Globus pallidus (tissue), 1 donor: Measurements from ENCODE around the gene IFNA13.
"Not testable (repeated sequence)": the region's sequence is repeated elsewhere in the genome, so short reads cannot be mapped to it uniquely, and the experiment has no call there.

ENCODE experiments used
- DNase-seq: peaks from one replicate; pipeline ENCODE4 v3.0.0-alpha.2; 2015; ENCODE audit warnings: low spot score

The IFNA13 gene

GRCh38 chr9:21367957-21368356 is at the start of gene IFNA13:
TSS of gene IFNA13 (minus strand) at chr9:21368057. CDS start at chr9:21368010, 47 bp downstream.
- no peak for DNase-seq

- no peak for DNase-seq
Observed at GRCh38 chr9:21415493-21416267, 47.8 kb upstream of the IFNA13 start.

- DNase-seq: no peak
Observed at GRCh38 chr9:21414220-21414940, 46.5 kb upstream of the IFNA13 start.

GRCh38 chr9:21413624-21414023 is 45.8 kb upstream of the IFNA13 start:
- peak; percentile 64 for DNase-seq

GRCh38 chr9:21413151-21413550 is 45.3 kb upstream of the IFNA13 start:
- no peak for DNase-seq

- DNase-seq: no peak
Observed at GRCh38 chr9:21412107-21412506, 44.2 kb upstream of the IFNA13 start.

GRCh38 chr9:21408817-21409216 is 41.0 kb upstream of the IFNA13 start, which contains the start of gene IFNA8:
TSS of gene IFNA8 (plus strand) at chr9:21409117. CDS start at chr9:21409177, 60 bp downstream.
- no peak for DNase-seq

GRCh38 chr9:21404146-21404545 is 36.3 kb upstream of the IFNA13 start:
- no peak for DNase-seq

- DNase-seq: peak; percentile 65
Observed at GRCh38 chr9:21402386-21403251, 34.8 kb upstream of the IFNA13 start.

- DNase-seq: no peak
Observed at GRCh38 chr9:21399956-21400355, 32.1 kb upstream of the IFNA13 start.

GRCh38 chr9:21398955-21399489 is 31.2 kb upstream of the IFNA13 start:
- no peak for DNase-seq

GRCh38 chr9:21395778-21396717 is 28.2 kb upstream of the IFNA13 start:
- DNase-seq: peak; percentile 64

GRCh38 chr9:21392270-21392669 is 24.4 kb upstream of the IFNA13 start:
- no peak for DNase-seq

GRCh38 chr9:21385131-21385670 is 17.3 kb upstream of the IFNA13 start, which contains the start of gene IFNA2:
TSS of gene IFNA2 (minus strand) at chr9:21385398. CDS start at chr9:21385329, 69 bp downstream.
- no peak for DNase-seq

- no peak for DNase-seq
Observed at GRCh38 chr9:21383627-21384026, 15.8 kb upstream of the IFNA13 start.

GRCh38 chr9:21381448-21382339 is 13.8 kb upstream of the IFNA13 start:
- DNase-seq: no peak

- not testable (repeated sequence) for DNase-seq
Observed at GRCh38 chr9:21371467-21371866, 3.6 kb upstream of the IFNA13 start.

- not testable (repeated sequence) for DNase-seq
Observed at GRCh38 chr9:21367169-21367568, 688 bp downstream of the IFNA13 start.

GRCh38 chr9:21362287-21362686 is 5.6 kb downstream of the IFNA13 start:
- no peak for DNase-seq
